HG03039 (cell line): ENCODE data around the gene SPDYE2.
A peak's percentile ranks its signal among the peaks of the same experiment; 100 is the strongest.
"Not testable (repeated sequence)": the region's sequence is repeated elsewhere in the genome, so short reads cannot be mapped to it uniquely, and the experiment has no call there.

ENCODE experiments used
- ATAC-seq: cut with Tn5 transposase; IDR thresholded peaks from one replicate; pipeline ENCODE4 v1.9.1; 2021; ENCODE audit warnings: mild to moderate bottlenecking, moderate library complexity; ENCODE audit not compliant: unreplicated experiment

Gene SPDYE2

DNA sequence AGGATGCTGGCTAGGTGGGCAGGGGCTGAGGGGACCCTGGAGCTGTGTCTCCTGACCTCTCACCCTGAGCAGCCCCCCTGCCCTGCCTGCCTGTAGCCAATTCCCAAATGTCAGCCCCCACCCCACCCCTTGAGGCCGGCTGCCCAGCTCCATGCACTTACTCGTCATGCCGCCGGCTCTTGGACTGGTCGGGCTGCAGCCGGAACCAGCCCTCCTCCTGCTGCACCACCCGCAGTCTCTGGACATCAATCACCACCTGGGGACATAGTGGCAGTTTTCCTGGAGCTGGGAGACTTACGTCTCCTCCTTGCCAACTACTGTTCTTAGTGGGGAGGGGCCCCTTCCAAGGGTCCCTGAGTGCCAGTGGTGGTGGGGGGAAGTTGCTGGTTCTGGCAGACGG is 48.7 kb downstream of the SPDYE2 start:
- ATAC-seq = not testable (repeated sequence)

DNA sequence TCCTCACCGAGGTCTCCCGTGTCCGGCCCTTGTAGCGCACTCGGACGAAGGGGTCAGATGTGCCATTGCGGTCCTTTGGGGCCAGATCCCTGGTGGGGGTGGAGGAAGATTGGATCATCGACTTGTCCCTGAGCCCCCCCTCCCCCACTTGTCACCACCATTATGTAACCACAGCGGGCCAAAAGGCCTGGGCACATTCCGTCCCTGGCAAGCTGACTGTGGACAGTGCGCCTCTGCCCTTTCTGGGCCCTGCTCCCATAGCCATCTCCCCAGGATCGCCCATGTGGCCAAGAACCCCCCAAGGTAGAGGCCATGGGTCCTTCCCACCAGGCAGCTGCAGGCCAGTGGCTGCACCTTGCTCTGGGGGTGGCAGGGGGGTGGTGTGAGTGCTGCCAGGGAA is 51.3 kb downstream of the SPDYE2 start:
- ATAC-seq = not testable (repeated sequence)

DNA sequence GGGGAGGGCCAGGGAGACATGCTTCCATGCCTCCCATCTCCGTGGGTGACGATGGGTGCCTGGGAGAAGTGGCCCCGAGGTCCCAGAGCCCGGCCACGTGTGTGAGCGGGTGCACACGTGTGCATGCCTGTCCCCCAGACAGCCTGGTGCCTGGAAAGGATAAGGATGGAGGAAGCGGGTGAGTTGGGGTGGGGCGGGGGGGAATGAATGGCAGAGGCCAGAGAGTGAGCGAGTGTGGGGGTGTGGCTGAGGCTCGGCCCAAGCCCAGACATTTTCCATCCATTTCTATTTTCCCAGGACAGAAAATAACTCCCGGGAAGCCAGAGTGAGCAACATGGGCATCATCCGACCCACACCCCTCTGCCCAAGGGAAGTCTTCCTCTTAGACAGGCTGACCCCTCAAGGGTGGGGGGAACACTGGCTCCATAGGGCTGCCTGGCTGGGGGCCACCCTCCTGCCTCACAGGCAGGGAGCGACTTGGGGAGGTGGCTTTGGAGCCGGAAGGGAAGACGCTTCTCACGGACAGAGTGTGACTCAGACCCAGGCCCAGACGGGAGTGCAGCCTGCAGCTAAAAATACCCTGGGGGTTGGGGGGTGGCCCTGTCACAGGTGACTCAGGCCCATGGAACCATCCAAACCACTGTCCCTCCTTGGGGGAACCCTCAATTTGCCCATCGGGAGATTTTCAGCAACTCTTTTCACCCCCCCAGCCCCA is 53.6 kb downstream of the SPDYE2 start:
- ATAC-seq = not testable (repeated sequence)

DNA sequence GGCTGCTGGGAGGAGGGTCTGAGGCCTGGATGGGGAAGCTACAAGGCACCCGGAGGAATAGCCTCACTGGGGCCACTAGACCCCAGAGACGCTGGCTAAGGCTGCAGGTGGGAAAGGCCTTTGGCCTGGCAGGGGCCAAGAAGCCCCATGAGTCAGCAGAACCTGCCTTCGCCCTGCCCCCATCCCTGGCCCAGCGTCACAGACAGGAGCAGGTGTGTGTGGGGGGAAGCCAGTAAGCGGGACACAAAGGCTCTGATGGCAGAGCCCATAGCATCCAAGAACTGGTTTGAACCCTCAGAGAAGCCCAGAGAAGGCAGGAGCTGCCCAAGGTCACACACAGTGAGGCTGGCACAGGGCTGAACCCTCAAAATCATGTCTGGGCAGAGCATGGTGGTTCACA is 55.8 kb downstream of the SPDYE2 start:
- not testable (repeated sequence) for ATAC-seq

DNA sequence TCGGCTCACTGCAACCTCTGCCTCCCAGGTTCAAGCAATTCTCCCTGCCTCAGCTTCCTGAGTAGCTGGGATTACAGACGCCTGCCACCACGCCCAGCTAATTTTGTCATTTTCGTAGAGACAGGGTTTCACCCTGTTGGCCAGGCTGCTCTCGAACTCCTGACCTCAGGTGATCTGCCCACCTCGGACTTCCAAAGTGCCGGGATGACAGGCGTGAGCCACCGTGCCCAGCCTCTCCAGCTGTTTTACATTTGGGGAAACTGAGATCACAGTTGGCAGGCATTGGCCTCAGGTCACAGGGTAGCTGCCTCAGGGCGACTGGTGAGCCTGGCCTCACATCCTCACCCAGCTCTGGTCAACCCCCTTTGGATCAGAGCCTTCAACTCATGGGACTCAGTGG is 58.7 kb downstream of the SPDYE2 start:
- ATAC-seq = not testable (repeated sequence)

DNA sequence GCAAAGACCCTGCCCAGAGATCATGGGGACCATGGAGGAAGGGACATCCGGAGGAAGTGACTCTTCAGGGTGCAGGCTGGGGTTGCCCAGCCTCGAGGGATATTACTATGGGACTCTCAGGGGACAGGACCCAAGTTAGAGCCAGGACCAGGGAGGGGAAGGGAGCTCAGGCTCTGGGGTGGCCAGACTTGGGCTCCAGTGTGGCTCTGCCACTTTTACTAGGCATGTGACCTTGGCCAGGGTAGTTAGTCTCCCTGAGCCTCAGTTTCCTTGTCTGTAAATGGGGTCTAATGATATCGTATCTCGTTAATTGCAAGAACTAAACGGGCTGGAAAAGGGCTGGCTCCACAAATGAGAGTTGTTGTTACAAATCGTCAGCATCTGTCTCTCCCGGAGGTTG is 59.4 kb downstream of the SPDYE2 start:
- ATAC-seq = not testable (repeated sequence)

DNA sequence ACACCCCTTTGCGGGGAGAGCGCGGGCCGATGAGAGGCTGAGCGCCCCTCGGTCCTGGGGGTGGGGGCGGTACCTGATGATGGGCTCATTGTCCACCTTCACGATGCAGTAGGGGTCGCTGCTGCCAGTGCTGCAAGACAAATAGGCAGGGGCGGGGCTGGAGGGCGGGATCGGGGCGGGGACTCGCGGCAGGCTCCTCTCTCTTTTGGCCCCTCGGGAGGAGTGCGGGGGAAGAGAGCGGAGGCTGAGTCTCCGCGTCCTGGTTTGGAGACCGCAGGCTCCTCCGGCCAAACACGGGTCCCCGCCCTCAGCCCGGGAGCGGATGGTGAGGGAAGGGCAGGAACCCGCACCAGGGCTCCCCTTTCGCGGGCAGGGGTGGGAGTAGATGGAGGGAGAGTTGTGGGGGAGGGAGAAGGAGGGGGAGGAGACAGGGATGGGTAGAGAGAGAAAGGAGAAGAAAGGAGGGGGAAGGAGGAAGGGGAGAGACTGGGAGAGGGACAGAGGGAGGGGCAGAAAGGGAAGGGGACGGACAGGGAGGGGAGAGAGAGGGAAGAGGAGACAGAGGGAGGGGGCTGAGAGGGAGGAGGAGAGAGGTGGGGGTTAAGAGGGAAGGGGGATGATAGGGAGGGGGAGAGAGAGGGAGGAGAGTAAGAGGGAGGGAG is 60.1 kb downstream of the SPDYE2 start:
- ATAC-seq = peak; percentile 30

DNA sequence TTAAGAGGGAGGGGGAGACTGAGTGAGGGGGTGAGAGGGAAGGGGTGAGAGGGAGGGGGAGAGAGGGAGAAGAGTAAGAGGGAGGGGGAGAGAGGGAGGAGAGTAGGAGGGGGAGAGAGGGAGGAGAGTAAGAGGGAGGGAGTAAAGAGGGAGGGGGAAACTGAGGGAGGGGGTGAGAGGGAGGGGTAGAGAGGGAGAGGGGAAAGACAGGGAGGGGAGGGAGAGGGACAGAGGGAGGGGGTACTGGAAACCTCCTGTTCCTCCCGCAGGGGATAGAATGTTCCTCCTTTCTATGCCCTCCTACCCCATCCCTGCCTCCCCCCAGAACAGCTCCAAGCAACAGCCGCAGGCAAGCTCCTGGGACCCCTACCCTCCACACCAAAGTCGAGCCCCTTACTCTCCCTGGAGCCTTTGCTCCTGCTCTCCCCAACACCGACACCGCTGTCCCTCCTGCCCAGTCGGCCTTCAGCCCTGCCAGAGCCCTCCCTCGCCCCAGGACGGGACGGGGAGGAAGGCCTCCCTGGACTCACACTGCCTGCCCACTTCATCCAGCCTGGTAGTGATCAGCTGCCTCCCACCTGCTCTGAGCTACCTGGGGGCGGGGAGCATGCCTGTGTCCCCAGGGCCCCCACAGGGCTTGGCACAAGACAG is 60.8 kb downstream of the SPDYE2 start:
- ATAC-seq = not testable (repeated sequence)
